Gastroesophageal sphincter (tissue), 4 donors: Measurements from ENCODE around the gene E2F1. TPM values are rescaled to one million over a fixed set of nuclear protein-coding genes. Genes with fewer than 3 reads are reported as not detected.
A peak's percentile ranks its signal among the peaks of the same experiment; 100 is the strongest.

Experiments
- ATAC-seq: fragments of 150-250 bp; one replicate; pipeline ENCODE4 v1.9.1; 2016; ENCODE audit warnings: mild to moderate bottlenecking, moderate library complexity
- H3K27ac ChIP-seq, 4 donors: fragments of 200-600 bp; sonication (generic) in 3 of 4; 1 replicate in 3 of 4; 2 replicates in 1 of 4; pipeline ENCODE4 v1.5.1; 2016 to 2019
- H3K27me3 ChIP-seq: fragments of 200-600 bp; sonication (generic); one replicate; pipeline ENCODE4 v1.5.1; 2019
- H3K36me3 ChIP-seq, 2 donors: fragments of 200-600 bp; sonication (generic); one replicate each; pipeline ENCODE4 v1.5.1; 2019; ENCODE audit warnings: control low read depth in 1 of 2
- H3K4me1 ChIP-seq, 3 donors: fragments of 200-600 bp; sonication (generic); 1 replicate in 2 of 3; 2 replicates in 1 of 3; pipeline ENCODE4 v1.5.1; 2016 to 2019; ENCODE audit warnings: control low read depth in 2 of 3
- H3K4me3 ChIP-seq, 2 donors: fragments of 200-600 bp; sonication (generic); one replicate each; pipeline ENCODE4 v1.5.1; 2019; ENCODE audit warnings: mild to moderate bottlenecking in 1 of 2, moderate library complexity in 1 of 2
- H3K9me3 ChIP-seq, 3 donors: fragments of 200-600 bp; sonication (generic); one replicate each; pipeline ENCODE4 v1.5.1; 2017 to 2019; ENCODE audit warnings: control low read depth in 2 of 3
- CTCF ChIP-seq, 4 experiments: fragments of 200-600 bp in 2 of 4; fragments of 450-650 bp in 2 of 4; sonication (generic) in 1 of 4; IDR thresholded peaks; one replicate each; pipeline ENCODE4 v1.5.1; 2017 to 2019; ENCODE audit warnings: antibody characterized with exemption in 4 of 4, mild to moderate bottlenecking in 2 of 4, moderate library complexity in 2 of 4
- EP300 ChIP-seq: sonication (generic); formaldehyde crosslinking; IDR thresholded peaks from one replicate; pipeline ENCODE4 v1.6.1; 2017; ENCODE audit warnings: antibody characterized with exemption, mild to moderate bottlenecking
- POLR2A ChIP-seq, 2 donors: fragments of 450-650 bp; IDR thresholded peaks; one replicate each; pipeline ENCODE4 v1.6.1; 2017; ENCODE audit warnings: antibody characterized with exemption in 2 of 2, mild to moderate bottlenecking in 2 of 2, moderate library complexity in 1 of 2
- POLR2AphosphoS5 ChIP-seq: sonication (generic); formaldehyde crosslinking; IDR thresholded peaks from one replicate; pipeline ENCODE4 v1.6.1; 2017; ENCODE audit warnings: antibody characterized with exemption
- WGBS, 2 donors: methylation state at CpG; one replicate each; pipeline ENCODE4 v1.1.5; 2018; ENCODE audit warnings: low coverage in 1 of 2; 5-methylcytosine and 5-hydroxymethylcytosine counted together
- total RNA-seq, 4 donors: library from RNA; depleted of rRNA; stranded (reverse); fragments of >200 nt; gene quantifications; one replicate each; pipeline ENCODE4 v1.1.0, GENCODE V29; 2016

E2F1 gene
- total RNA-seq, 4 donors from 2014 or later = 0.57 to 4.4 (median 1.5) TPM

GRCh38 chr20:33689493-33689892 lies 3.3 kb upstream of the E2F1 start:
- WGBS, 2 donors = 100% methylated on average over 1 of the region's 1 CpG; no CpG with 5 or more reads in 1 of the 2 donors
- no peak overlapping the region for H3K27ac ChIP-seq
- no peaks in the 10 kb centered on the region for H3K27me3 ChIP-seq
- TF ChIP-seq CTCF (IDR thresholded peaks at IDR 0.05) (no peak), POLR2A (IDR thresholded peaks at IDR 0.05) (no peak), EP300 (no peak), POLR2AphosphoS5 (no peak)
- H3K9me3 ChIP-seq = no peaks in the 10 kb centered on the region
- no peak for ATAC-seq
- H3K4me1 ChIP-seq = peaks cover 0 to 31% (median 9%) of the 10 kb centered on the region in 3 donors
- no peak overlapping the region for H3K4me3 ChIP-seq
- no peaks in the 10 kb centered on the region for H3K36me3 ChIP-seq

- no peak for ATAC-seq
- Histone ChIP-seq H3K27ac (no peak overlapping the region), H3K4me1 (peaks cover 0 to 30% (median 9%) of the 10 kb centered on the region in 3 donors), H3K9me3 (no peaks in the 10 kb centered on the region), H3K27me3 (no peaks in the 10 kb centered on the region), H3K4me3 (no peak overlapping the region), H3K36me3 (no peaks in the 10 kb centered on the region)
- TF ChIP-seq POLR2AphosphoS5 (no peak), POLR2A (IDR thresholded peaks at IDR 0.05) (no peak), EP300 (no peak)
- 40 to 83% methylated on average over 1 of the region's 3 CpGs for WGBS, 2 donors
Measured at GRCh38 chr20:33688938-33689424, 2.8 kb upstream of the E2F1 start.

GRCh38 chr20:33687993-33688937 lies 2.1 kb upstream of the E2F1 start:
- WGBS, 2 donors = 60 to 93% methylated on average over 1 to 2 of the region's 3 CpGs
- Histone ChIP-seq H3K36me3 (no peaks in the 10 kb centered on the region), H3K9me3 (no peaks in the 10 kb centered on the region), H3K4me1 (peaks cover 0 to 25% (median 9%) of the 10 kb centered on the region in 3 donors), H3K27ac (no peak overlapping the region), H3K27me3 (no peaks in the 10 kb centered on the region), H3K4me3 (no peak overlapping the region)
- TF ChIP-seq POLR2A (IDR thresholded peaks at IDR 0.05) = no peak
- no peak for TF ChIP-seq CTCF (IDR thresholded peaks at IDR 0.05)
- TF ChIP-seq POLR2AphosphoS5 = no peak
- no peak for TF ChIP-seq EP300
- no peak for ATAC-seq

- Histone ChIP-seq H3K4me3 (no peak overlapping the region), H3K4me1 (peaks cover 0 to 25% (median 9%) of the 10 kb centered on the region in 3 donors), H3K27ac (no peak overlapping the region), H3K36me3 (no peaks in the 10 kb centered on the region), H3K27me3 (no peaks in the 10 kb centered on the region), H3K9me3 (no peaks in the 10 kb centered on the region)
- 68 to 79% methylated on average over 4 to 8 of the region's 8 CpGs for WGBS, 2 donors
- no peak for ATAC-seq
- TF ChIP-seq CTCF (IDR thresholded peaks at IDR 0.05) (no peak), POLR2A (IDR thresholded peaks at IDR 0.05) (no peak), POLR2AphosphoS5 (no peak), EP300 (no peak)
Measured at GRCh38 chr20:33687370-33687915, 1.3 kb upstream of the E2F1 start.

GRCh38 chr20:33686984-33687366 lies 790 bp upstream of the E2F1 start:
- H3K27me3 ChIP-seq = no peaks in the 10 kb centered on the region
- no peaks in the 10 kb centered on the region for H3K9me3 ChIP-seq
- no peak overlapping the region for H3K4me3 ChIP-seq
- peak overlapping the region in 3 of 4 donors; percentile 67 to 75 (median 73) for H3K27ac ChIP-seq
- no peak for ATAC-seq
- peaks cover 0 to 25% (median 9%) of the 10 kb centered on the region in 3 donors for H3K4me1 ChIP-seq
- 72 to 95% methylated on average over 7 to 8 of the region's 14 CpGs for WGBS, 2 donors
- TF ChIP-seq CTCF (IDR thresholded peaks at IDR 0.05) = no peak
- no peak for TF ChIP-seq POLR2AphosphoS5
- TF ChIP-seq EP300 = no peak
- no peak for TF ChIP-seq POLR2A (IDR thresholded peaks at IDR 0.05)
- H3K36me3 ChIP-seq = no peaks in the 10 kb centered on the region
